G401.6 (cell line): ENCODE data around the gene PCDH7.

Experiments
- FAIRE-seq: peaks from 2 replicates; lab custom pipeline; 2012; peaks lifted over from hg19 to GRCh38; lab: Jason Lieb, UNC

The PCDH7 gene

DNA sequence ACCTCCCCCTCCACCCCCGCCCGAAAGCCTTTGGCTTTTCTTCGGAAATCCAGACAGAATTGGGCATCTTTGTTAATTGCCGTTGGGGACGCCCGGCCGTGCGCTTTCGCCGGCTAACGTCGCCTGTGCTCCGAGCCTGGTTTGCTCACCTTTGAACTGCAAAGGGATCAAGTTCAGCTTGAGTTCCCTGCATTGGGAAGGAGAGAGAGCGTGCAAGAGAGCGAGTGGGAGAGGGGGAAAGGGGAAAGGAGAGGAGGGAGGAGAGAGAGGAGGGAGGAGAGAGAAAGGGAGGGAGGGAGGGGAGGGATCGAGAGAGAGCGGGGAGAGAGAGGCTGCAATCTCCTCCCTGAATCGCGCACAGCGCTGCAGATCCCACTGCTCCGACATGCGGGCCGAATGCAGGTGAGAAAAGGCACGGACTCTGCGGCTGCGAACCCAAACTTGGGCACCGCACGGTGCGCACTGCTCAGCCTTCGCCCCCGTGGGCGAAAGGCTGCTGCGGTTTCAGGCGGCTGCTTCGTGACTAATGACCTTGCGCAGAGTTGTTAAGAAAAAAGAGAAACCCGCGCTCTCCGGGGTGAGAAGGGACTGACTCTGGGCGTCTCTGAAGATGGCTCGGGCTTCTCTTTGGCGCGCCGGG is at the start of gene PCDH7:
TSS of gene PCDH7 (plus strand) at position 349 of the 640 bp plus-strand sequence. CDS start 1,054 bp downstream, outside the sequence.
- no peak for FAIRE-seq

- FAIRE-seq: no peak
Measured at GRCh38 chr4:30671926-30672448, 48.2 kb upstream of the PCDH7 start.

- FAIRE-seq: no peak
Measured at GRCh38 chr4:30696191-30696590, 24.0 kb upstream of the PCDH7 start.

DNA sequence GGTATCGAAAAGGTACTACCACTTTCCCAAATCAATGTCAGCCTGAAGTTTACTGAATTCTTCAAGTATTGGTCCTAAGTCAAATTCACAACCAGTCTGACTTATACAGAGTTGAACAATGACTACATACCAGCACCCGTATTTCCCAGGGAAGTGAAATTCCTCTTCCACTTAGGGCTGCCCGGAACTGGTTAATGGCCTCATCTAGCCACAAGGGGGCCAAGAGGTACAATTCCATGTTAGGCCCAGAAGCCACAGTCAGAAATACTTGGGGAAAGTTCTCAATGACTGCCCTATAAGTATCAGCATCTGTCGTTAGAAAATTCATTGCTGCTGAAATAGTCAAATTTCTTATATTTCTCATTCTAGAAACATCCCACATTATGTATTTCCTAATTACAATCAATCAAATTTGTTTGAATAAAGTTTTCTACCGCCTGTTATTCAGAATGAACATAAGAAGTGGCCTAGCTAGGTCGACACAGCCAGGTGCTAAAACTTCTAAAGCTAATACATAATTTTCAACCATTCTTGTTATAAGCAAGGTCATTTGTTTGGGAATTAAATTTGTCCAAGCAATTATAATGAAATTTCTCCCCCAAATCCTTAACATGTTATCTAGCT is 5.6 kb upstream of the PCDH7 start:
- FAIRE-seq: no peak

DNA sequence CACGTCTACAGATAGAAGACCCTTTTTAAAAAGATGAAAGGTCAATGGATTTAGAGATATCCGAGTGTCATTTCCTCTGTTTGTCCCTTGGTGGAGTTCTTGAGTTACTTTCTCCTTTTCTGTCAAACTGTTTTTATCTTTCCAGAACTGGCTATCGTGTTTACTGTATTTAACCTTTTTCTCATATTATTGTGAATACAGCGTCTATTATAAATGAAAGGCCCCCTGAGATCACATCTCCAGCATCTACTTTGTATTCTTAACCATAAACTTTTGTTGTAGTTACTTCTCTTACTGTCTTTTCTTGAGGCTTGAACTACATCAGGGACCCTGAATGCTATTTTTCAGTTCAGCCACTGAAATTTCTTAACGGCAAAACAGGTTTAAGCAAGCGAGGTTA is 4.0 kb upstream of the PCDH7 start:
- no peak for FAIRE-seq

DNA sequence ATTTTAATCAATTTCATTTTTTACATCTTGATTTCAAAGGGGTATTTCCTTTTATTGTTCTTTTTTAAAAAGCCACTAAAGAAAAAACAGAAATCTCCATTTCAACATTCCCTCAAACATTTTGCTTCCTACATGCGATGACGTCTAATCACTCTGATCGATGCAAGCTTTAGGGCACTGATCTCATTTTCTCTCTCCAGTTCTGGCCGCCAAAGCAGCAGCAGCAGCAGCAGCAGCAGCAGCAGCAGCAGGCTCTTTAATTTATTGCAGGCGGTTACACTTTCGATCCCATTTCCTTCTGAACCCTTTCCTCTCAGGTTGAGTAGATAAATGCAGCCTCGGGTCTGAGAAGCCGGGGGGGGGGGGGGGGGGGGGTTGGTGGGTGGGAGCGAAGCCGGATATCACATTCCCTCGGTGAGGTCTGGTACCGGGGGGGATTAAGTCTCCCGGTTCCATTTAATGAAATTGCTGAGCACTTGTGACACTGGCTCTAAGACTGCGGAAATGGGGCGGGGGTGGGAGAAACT is 3.4 kb upstream of the PCDH7 start:
- FAIRE-seq: no peak

DNA sequence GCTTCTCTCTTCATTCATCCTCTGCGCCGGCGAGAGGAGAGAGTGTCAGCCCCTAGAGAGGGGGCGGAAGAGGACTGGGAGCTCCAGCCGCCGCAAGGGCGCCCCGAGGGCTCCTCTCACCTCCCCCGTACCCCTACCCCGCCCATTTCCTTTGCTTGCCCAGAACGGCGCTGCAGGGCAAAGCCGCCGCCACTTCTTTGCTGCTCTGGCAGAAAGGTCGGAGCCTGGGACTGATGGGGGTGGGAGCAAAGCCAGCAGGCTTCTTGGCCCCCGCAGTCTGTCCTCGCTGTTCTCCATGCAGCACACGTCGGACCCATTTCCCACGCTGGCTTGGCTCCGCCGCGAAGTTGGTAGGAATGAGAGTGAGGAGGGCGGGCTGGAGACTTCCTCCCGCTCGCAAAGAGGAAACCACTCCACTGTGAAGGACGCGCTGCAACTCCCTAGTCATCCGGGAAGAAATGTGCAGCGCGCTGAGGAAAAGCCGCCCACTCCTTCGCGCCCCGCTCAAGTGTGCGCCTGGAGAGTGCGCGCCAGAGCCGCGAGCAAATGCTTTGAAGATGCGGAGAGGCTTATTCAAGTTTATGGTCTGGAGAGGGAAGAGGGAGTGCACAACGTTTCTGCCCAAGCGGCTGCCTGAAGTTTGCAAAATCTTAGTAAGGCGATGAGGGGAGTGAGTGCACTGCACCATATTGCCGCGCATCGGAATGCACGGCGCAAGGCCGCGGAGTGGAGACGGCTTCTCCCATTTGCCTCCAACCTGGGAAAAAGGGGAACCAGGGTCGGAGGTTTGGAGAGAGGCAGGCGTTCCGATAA is 2.8 kb upstream of the PCDH7 start:
- no peak for FAIRE-seq

GRCh38 chr4:30718021-30718542 is 2.1 kb upstream of the PCDH7 start:
- no peak for FAIRE-seq

GRCh38 chr4:30718641-30719453 is 1.3 kb upstream of the PCDH7 start:
- FAIRE-seq: no peak

DNA sequence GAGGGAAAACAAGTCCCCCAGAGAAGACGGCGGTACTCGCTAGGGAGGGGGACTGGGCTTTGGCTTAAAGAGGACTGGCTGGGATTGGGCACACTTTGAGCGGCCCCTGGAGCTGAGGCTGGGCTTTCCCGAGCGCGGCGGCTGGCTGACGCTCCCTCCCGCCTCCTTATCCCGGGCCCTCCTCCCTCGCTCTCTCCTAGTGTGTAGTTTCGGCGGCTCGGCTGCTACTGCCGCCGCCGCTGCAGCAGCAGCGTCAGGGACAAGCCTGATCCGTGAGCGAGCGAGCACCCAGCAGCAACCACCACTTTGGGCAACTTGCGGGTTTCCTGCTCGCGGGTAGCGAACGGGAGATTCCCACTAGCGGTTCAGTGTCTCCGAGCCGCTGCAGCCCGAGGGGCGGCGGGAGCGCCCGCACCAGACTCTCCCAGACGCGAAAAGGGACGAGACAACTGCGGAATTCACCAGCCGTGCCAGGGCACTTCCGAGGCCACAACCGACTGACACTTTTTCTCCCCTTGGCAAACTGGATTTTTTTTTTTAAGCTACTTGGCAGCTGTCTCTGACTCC is 632 bp upstream of the PCDH7 start:
- no peak for FAIRE-seq

DNA sequence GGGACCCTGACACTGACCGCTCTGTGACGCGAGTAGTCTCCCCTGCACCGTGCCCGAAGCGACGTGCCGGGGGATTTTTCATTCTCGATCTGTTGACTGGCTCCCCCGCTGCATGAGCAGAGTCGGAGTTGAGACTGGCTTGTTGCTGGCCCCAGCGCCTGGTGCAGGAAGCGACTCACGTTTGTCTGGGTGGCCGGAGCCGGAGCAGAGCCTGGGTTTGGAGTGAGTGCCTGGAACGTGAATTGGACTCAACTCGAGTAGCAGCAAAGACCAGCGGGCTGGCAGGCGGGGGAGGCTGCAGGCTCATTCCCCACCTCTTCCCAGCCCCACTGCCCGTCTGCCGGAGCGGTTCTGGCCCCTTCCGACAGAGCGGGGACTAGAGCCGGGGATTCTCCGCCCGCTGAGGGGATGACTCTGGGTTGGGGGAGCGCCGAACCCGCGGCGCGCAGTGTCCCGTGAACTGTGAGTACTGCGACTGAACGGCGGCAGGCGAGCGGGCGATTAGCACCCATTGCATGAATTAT is 554 bp downstream of the PCDH7 start:
- FAIRE-seq: no peak

DNA sequence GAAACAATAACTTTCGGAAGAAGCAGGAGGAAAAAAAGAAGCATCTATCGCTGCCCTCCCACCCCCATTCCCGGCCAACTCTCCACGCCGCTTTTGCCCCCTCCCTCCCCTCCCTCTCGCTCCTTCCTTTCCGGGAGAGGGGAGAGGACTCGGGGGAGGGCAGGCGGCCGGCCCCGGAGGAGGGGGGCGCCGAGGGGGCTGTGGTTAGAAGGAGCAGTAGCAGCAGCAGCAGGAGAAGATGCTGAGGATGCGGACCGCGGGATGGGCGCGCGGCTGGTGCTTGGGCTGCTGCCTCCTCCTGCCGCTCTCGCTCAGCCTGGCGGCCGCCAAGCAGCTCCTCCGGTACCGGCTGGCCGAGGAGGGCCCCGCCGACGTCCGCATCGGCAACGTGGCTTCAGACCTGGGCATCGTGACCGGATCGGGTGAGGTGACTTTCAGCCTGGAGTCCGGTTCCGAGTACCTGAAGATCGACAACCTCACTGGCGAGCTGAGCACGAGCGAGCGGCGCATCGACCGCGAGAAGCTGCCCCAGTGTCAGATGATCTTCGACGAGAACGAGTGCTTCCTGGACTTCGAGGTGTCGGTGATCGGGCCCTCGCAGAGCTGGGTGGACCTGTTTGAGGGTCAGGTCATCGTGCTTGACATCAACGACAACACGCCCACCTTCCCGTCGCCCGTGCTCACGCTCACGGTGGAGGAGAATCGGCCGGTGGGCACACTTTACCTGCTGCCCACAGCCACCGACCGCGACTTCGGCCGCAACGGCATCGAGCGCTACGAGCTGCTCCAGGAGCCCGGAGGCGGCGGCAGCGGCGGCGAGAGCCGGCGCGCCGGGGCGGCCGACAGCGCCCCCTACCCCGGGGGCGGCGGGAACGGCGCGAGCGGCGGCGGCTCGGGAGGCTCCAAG is 1.3 kb downstream of the PCDH7 start:
- no peak for FAIRE-seq

- FAIRE-seq: no peak
Measured at GRCh38 chr4:30722092-30722358, 1.9 kb downstream of the PCDH7 start.

DNA sequence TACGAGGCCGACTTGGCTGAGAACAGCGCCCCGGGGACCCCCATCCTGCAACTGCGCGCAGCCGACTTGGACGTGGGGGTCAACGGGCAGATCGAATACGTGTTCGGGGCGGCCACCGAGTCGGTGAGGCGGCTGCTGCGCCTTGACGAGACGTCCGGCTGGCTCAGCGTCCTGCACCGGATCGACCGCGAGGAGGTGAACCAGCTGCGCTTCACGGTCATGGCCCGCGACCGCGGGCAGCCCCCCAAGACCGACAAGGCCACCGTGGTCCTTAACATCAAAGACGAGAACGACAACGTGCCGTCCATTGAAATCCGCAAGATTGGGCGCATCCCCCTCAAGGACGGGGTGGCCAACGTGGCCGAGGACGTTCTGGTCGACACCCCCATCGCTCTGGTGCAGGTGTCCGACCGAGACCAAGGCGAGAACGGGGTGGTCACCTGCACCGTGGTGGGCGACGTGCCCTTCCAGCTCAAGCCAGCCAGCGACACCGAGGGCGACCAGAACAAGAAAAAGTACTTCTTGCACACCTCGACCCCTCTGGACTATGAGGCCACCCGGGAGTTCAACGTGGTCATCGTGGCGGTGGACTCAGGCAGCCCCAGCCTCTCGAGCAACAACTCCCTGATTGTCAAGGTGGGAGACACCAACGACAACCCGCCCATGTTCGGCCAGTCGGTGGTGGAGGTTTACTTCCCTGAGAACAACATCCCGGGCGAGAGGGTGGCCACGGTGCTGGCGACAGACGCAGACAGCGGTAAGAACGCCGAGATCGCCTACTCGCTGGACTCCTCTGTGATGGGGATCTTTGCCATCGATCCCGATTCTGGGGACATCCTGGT is 2.4 kb downstream of the PCDH7 start:
- FAIRE-seq: no peak

DNA sequence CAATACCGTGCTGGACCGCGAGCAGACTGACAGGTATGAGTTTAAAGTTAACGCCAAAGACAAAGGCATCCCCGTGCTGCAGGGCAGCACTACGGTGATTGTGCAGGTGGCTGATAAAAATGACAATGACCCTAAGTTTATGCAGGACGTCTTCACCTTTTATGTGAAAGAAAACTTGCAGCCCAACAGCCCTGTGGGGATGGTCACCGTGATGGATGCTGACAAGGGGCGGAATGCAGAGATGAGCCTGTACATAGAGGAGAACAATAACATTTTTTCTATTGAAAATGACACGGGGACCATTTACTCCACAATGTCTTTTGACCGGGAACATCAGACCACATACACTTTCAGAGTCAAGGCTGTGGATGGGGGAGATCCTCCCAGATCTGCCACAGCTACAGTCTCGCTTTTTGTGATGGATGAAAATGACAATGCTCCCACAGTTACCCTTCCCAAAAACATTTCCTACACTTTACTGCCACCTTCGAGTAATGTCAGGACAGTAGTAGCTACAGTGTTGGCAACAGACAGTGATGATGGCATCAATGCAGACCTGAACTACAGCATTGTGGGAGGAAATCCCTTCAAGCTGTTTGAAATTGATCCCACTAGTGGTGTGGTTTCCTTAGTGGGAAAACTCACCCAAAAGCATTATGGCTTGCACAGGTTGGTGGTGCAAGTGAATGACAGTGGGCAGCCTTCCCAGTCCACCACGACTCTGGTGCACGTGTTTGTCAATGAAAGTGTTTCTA is 3.2 kb downstream of the PCDH7 start:
- no peak for FAIRE-seq

- FAIRE-seq: no peak
Measured at GRCh38 chr4:30724247-30724646, 4.1 kb downstream of the PCDH7 start.

- no peak for FAIRE-seq
Measured at GRCh38 chr4:30725562-30725961, 5.4 kb downstream of the PCDH7 start.

DNA sequence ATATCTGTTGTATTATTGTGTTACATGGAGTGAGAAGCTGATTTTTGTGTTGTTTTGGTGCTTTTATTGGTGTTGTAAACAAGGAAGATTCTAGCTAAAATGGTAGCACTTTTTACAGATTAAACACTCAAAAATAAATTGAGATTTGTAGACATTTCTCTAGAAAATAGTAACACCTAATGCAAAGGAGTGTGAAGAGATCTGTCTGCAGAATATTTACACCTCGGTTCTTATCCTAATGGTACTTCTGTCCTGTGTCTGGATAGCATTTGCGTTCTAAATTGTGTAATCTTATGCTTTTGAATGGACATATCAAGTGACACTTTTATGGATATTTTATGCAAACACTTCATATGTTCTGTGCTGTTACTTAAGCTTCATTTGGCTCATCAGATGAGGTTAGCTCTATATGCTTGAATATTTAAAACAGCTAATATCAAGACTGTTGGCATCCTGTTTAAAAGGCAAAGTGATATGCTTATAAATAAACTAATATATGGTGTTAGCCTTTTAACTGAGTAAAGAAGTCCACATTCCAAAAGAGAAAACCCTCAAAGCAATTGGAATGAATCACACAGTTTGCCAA is 6.0 kb downstream of the PCDH7 start:
- no peak for FAIRE-seq
